ENCODE measurements around the gene THY1. TPM values are rescaled to one million over a fixed set of nuclear protein-coding genes. Genes with fewer than 3 reads are reported as not detected.

Gene THY1
- total RNA-seq, 2 experiments from 2014 or later, result not detected

GRCh38 chr11:119373921-119374631 lies 48.9 kb downstream of the THY1 start:
- no peaks in the 10 kb centered on the region for H3K9me3 Mint-ChIP-seq
- H3K36me3 Mint-ChIP-seq (ENCODE audit: low read depth), result no peaks in the 10 kb centered on the region
- peak; percentile 63 for TF ChIP-seq CTCF (IDR thresholded peaks at IDR 0.05)
- CTCF ChIA-PET, result interaction anchor here (0.7 to 7.6 kb wide), 4 partner anchors 8 to 36 kb away, joined by 4 to 66 read pairs (median 6); no protein-coding TSS in a partner anchor
- POLR2A ChIA-PET, result interaction anchor here (0.9 kb wide), 1 partner anchor 18 kb away, joined by 3 read pairs; no protein-coding TSS in a partner anchor
- H3K27ac Mint-ChIP-seq, result no peak overlapping the region
- H3K9me3 ChIP-seq (ENCODE audit: control insufficient read depth in 1 of 2, insufficient read depth in 1 of 2, low read length in 2 of 2), result no peaks in the 10 kb centered on the region
- intact Hi-C loops (cut with DNase I, micrococcal nuclease), result no loop called here
- H3K27me3 ChIP-seq (ENCODE audit: control insufficient read depth in 1 of 2, insufficient read depth in 2 of 2, low read length in 2 of 2), result peaks cover 2 to 5% of the 10 kb centered on the region in 2 experiments
- H3K27me3 Mint-ChIP-seq, result peaks cover 27% of the 10 kb centered on the region
- no peak overlapping the region for H3K4me3 ChIP-seq (ENCODE audit: low read length)
- peak; percentile 51 for ATAC-seq (ENCODE audit: poor library complexity)
- no peaks in the 10 kb centered on the region for H3K36me3 ChIP-seq (ENCODE audit: insufficient read depth, low read length)
- no peaks in the 10 kb centered on the region for H3K4me1 Mint-ChIP-seq (ENCODE audit: low read depth)
- no peak overlapping the region for H3K4me3 Mint-ChIP-seq
- peaks cover 18% of the 10 kb centered on the region for H3K4me1 ChIP-seq (ENCODE audit: insufficient read depth, low read length)
- H3K27ac ChIP-seq (ENCODE audit: low read depth in 1 of 2, low read length in 2 of 2), result no peak overlapping the region
- peak in 8 of 14 experiments; percentile 15 to 66 (median 38) for DNase-seq

GRCh38 chr11:119373059-119373920 lies 49.7 kb downstream of the THY1 start:
- no peaks in the 10 kb centered on the region for H3K36me3 ChIP-seq (ENCODE audit: insufficient read depth, low read length)
- Mint-ChIP-seq H3K4me3 (no peak overlapping the region), H3K27ac (no peak overlapping the region), H3K27me3 (peaks cover 34% of the 10 kb centered on the region), H3K36me3 (ENCODE audit: low read depth) (no peaks in the 10 kb centered on the region), H3K9me3 (no peaks in the 10 kb centered on the region), H3K4me1 (ENCODE audit: low read depth) (no peaks in the 10 kb centered on the region)
- POLR2A ChIA-PET, result interaction anchor here (0.9 kb wide), 1 partner anchor 17 kb away, joined by 3 read pairs; no protein-coding TSS in a partner anchor
- H3K4me1 ChIP-seq (ENCODE audit: insufficient read depth, low read length), result peaks cover 18% of the 10 kb centered on the region
- CTCF ChIA-PET, result interaction anchor here (0.7 to 7.6 kb wide), 3 partner anchors 9 to 35 kb away, joined by 4 to 66 read pairs (median 5); no protein-coding TSS in a partner anchor
- H3K4me3 ChIP-seq (ENCODE audit: low read length), result no peak overlapping the region
- DNase-seq (peak in 1 of 14 experiments; percentile 32), ATAC-seq (ENCODE audit: poor library complexity) (no peak)
- intact Hi-C loops (cut with DNase I, micrococcal nuclease), result no loop called here
- no peak overlapping the region for H3K27ac ChIP-seq (ENCODE audit: low read depth in 1 of 2, low read length in 2 of 2)
- H3K9me3 ChIP-seq (ENCODE audit: control insufficient read depth in 1 of 2, insufficient read depth in 1 of 2, low read length in 2 of 2), result no peaks in the 10 kb centered on the region
- TF ChIP-seq CTCF (IDR thresholded peaks at IDR 0.05), result no peak
- H3K27me3 ChIP-seq (ENCODE audit: control insufficient read depth in 1 of 2, insufficient read depth in 2 of 2, low read length in 2 of 2), result peaks cover 6 to 8% of the 10 kb centered on the region in 2 experiments

- no peak for ATAC-seq (ENCODE audit: poor library complexity)
- no peak overlapping the region for H3K27ac Mint-ChIP-seq
- H3K4me3 ChIP-seq (ENCODE audit: low read length), result no peak overlapping the region
- H3K9me3 Mint-ChIP-seq, result no peaks in the 10 kb centered on the region
- ChIA-PET CTCF (interaction anchor here (2.2 to 7.6 kb wide), 2 partner anchors 16 kb away, joined by 11 to 66 read pairs; no protein-coding TSS in a partner anchor), POLR2A (no interaction called here)
- H3K27me3 Mint-ChIP-seq, result peaks cover 42% of the 10 kb centered on the region
- no peak overlapping the region for H3K4me3 Mint-ChIP-seq
- no peaks in the 10 kb centered on the region for H3K36me3 Mint-ChIP-seq (ENCODE audit: low read depth)
- no peak overlapping the region for H3K27ac ChIP-seq (ENCODE audit: low read depth in 1 of 2, low read length in 2 of 2)
- no peaks in the 10 kb centered on the region for H3K36me3 ChIP-seq (ENCODE audit: insufficient read depth, low read length)
- H3K4me1 ChIP-seq (ENCODE audit: insufficient read depth, low read length), result peaks cover 14% of the 10 kb centered on the region
- no peak for DNase-seq
- no peaks in the 10 kb centered on the region for H3K9me3 ChIP-seq (ENCODE audit: control insufficient read depth in 1 of 2, insufficient read depth in 1 of 2, low read length in 2 of 2)
- intact Hi-C loops (cut with DNase I, micrococcal nuclease), result no loop called here
- TF ChIP-seq CTCF (IDR thresholded peaks at IDR 0.05), result no peak
- peaks cover 10 to 16% of the 10 kb centered on the region in 2 experiments for H3K27me3 ChIP-seq (ENCODE audit: control insufficient read depth in 1 of 2, insufficient read depth in 2 of 2, low read length in 2 of 2)
- H3K4me1 Mint-ChIP-seq (ENCODE audit: low read depth), result no peaks in the 10 kb centered on the region
These were observed 50.5 kb downstream of the THY1 start for GRCh38 chr11:119372260-119373058.

All from CD4-positive, alpha-beta T cell (primary cell).